H9 (cell line): ENCODE results near the gene OOSP4A. TPM values are rescaled to one million over a fixed set of nuclear protein-coding genes. Genes with fewer than 3 reads are reported as not detected.

ENCODE experiments used
- DNase-seq: peaks from one replicate; pipeline ENCODE4 v3.0.0-alpha.2; 2017
- H2AFZ ChIP-seq: one replicate; pipeline ENCODE4 v1.6.1; 2013; ENCODE audit warnings: mild to moderate bottlenecking, low read length, control low read depth, moderate library complexity
- H2AK5ac ChIP-seq: 2 replicates; pipeline ENCODE4 v1.6.1; 2013; ENCODE audit warnings: low read length, control low read depth, mixed read lengths; ENCODE audit not compliant: insufficient read length
- H2BK120ac ChIP-seq: one replicate; pipeline ENCODE4 v1.6.1; 2013; ENCODE audit warnings: low read depth, mild to moderate bottlenecking, low read length, control low read depth, inconsistent platforms; ENCODE audit not compliant: poor library complexity, severe bottlenecking
- H2BK12ac ChIP-seq: 2 replicates; pipeline ENCODE4 v1.6.1; 2013; ENCODE audit warnings: low read length, control low read depth, mixed read lengths, low read depth; ENCODE audit not compliant: insufficient read length
- H2BK15ac ChIP-seq: 2 replicates; pipeline ENCODE4 v1.6.1; 2013; ENCODE audit warnings: low read depth, low read length, control low read depth
- H2BK20ac ChIP-seq: one replicate; pipeline ENCODE4 v1.6.1; 2013; ENCODE audit warnings: low read depth, mild to moderate bottlenecking, low read length, control low read depth, inconsistent platforms; ENCODE audit not compliant: poor library complexity, severe bottlenecking
- H2BK5ac ChIP-seq: 2 replicates; pipeline ENCODE4 v1.6.1; 2013; ENCODE audit warnings: low read length, control low read depth, mixed read lengths; ENCODE audit not compliant: insufficient read length
- H3K14ac ChIP-seq: 2 replicates; pipeline ENCODE4 v1.6.1; 2013; ENCODE audit warnings: low read length, control low read depth; ENCODE audit not compliant: insufficient read depth
- H3K18ac ChIP-seq: 2 replicates; pipeline ENCODE4 v1.6.1; 2013; ENCODE audit warnings: low read depth, mild to moderate bottlenecking, mixed read lengths, low read length, control low read depth; ENCODE audit not compliant: insufficient read length
- H3K23ac ChIP-seq: 2 replicates; pipeline ENCODE4 v1.6.1; 2013; ENCODE audit warnings: low read length, control low read depth, mixed read lengths, low read depth; ENCODE audit not compliant: insufficient read length
- H3K23me2 ChIP-seq: 2 replicates; pipeline ENCODE4 v1.6.1; 2013; ENCODE audit warnings: low read depth, mild to moderate bottlenecking, mixed read lengths, low read length, control low read depth; ENCODE audit not compliant: insufficient read length, poor library complexity, severe bottlenecking
- H3K27ac ChIP-seq: 2 replicates; pipeline ENCODE4 v1.5.1; 2013; ENCODE audit warnings: low read length, control low read depth, mixed read lengths, low read depth; ENCODE audit not compliant: insufficient read length
- H3K27me3 ChIP-seq: 2 replicates; pipeline ENCODE4 v1.6.1; 2013; ENCODE audit warnings: low read length, control low read depth, inconsistent platforms; ENCODE audit not compliant: insufficient read depth
- H3K4ac ChIP-seq: 2 replicates; pipeline ENCODE4 v1.6.1; 2013; ENCODE audit warnings: low read depth, mild to moderate bottlenecking, control low read depth, inconsistent platforms, low read length, moderate library complexity
- H3K4me1 ChIP-seq: 2 replicates; pipeline ENCODE4 v1.6.1; 2013; ENCODE audit warnings: low read length, control low read depth, inconsistent platforms; ENCODE audit not compliant: insufficient read depth
- H3K4me2 ChIP-seq: 2 replicates; pipeline ENCODE4 v1.6.1; 2013; ENCODE audit warnings: low read length, control low read depth, mixed read lengths; ENCODE audit not compliant: insufficient read length, insufficient read depth
- H3K56ac ChIP-seq: 2 replicates; pipeline ENCODE4 v1.6.1; 2013; ENCODE audit warnings: low read depth, mild to moderate bottlenecking, mixed read lengths, low read length, control low read depth; ENCODE audit not compliant: insufficient read length
- H3K79me1 ChIP-seq: 2 replicates; pipeline ENCODE4 v1.6.1; 2013; ENCODE audit warnings: low read depth, mild to moderate bottlenecking, moderate library complexity, low read length, control low read depth, inconsistent platforms; ENCODE audit not compliant: insufficient read depth, poor library complexity, severe bottlenecking
- H3K79me2 ChIP-seq: 2 replicates; pipeline ENCODE4 v1.6.1; 2013; ENCODE audit warnings: low read length, control low read depth, inconsistent platforms; ENCODE audit not compliant: insufficient read depth
- H3K9ac ChIP-seq: 2 replicates; pipeline ENCODE4 v1.6.1; 2013; ENCODE audit warnings: low read length, control low read depth, mixed read lengths; ENCODE audit not compliant: insufficient read length; ENCODE audit errors: extremely low read depth
- H3K9me3 ChIP-seq: one replicate; pipeline ENCODE4 v1.6.1; 2013; ENCODE audit warnings: low read depth, low read length, inconsistent platforms; ENCODE audit not compliant: control insufficient read depth
- H3T11ph ChIP-seq: one replicate; pipeline ENCODE4 v1.6.1; 2013; ENCODE audit warnings: mild to moderate bottlenecking, low read length, control low read depth, inconsistent platforms
- H4K20me1 ChIP-seq: one replicate; pipeline ENCODE4 v1.6.1; 2013; ENCODE audit not compliant: control insufficient read depth, insufficient read length, insufficient read depth
- H4K5ac ChIP-seq: 2 replicates; pipeline ENCODE4 v1.6.1; 2013; ENCODE audit warnings: low read depth, mild to moderate bottlenecking, mixed read lengths, low read length, control low read depth; ENCODE audit not compliant: insufficient read length
- H4K8ac ChIP-seq: replicated peaks from 2 replicates; pipeline ENCODE4 v1.6.1; 2013; ENCODE audit warnings: low read length, control low read depth, mixed read lengths, low read depth; ENCODE audit not compliant: insufficient read length
- H4K91ac ChIP-seq: 2 replicates; pipeline ENCODE4 v1.6.1; 2013; ENCODE audit warnings: low read depth, mild to moderate bottlenecking, moderate library complexity, mixed read lengths, low read length, control low read depth; ENCODE audit not compliant: insufficient read length
- H3K27ac Mint-ChIP-seq, 3 experiments: 2 replicates in 2 of 3; 3 replicates in 1 of 3; pipeline ENCODE4 v1.8.0; 2020 to 2021; ENCODE audit warnings: mixed read lengths in 3 of 3, mild to moderate bottlenecking in 1 of 3, moderate library complexity in 1 of 3
- H3K27me3 Mint-ChIP-seq: 2 replicates; pipeline ENCODE4 v1.8.0; 2021; ENCODE audit warnings: low read depth, mild to moderate bottlenecking, moderate library complexity, mixed read lengths
- H3K36me3 Mint-ChIP-seq, 3 experiments: 2 replicates in 2 of 3; 3 replicates in 1 of 3; pipeline ENCODE4 v1.8.0; 2020 to 2021; ENCODE audit warnings: low read depth in 3 of 3, mixed read lengths in 3 of 3; ENCODE audit not compliant: insufficient read depth in 1 of 3
- H3K4me1 Mint-ChIP-seq, 2 experiments: 2 replicates each; pipeline ENCODE4 v1.8.0; 2020; ENCODE audit warnings: mixed read lengths in 2 of 2
- H3K4me3 Mint-ChIP-seq, 2 experiments: 2 replicates in 1 of 2; 3 replicates in 1 of 2; pipeline ENCODE4 v1.8.0; 2020 to 2021; ENCODE audit warnings: mild to moderate bottlenecking in 2 of 2, mixed read lengths in 2 of 2, moderate library complexity in 1 of 2
- H3K9me3 Mint-ChIP-seq, 2 experiments: 2 replicates in 1 of 2; 3 replicates in 1 of 2; pipeline ENCODE4 v1.8.0; 2020; ENCODE audit warnings: mild to moderate bottlenecking in 2 of 2, mixed read lengths in 2 of 2, moderate library complexity in 1 of 2
- CTCF ChIP-seq: fragments of 200-600 bp; sonication (generic); conservative IDR thresholded peaks from 3 replicates; pipeline ENCODE4 v1.8.0; 2021; ENCODE audit warnings: antibody characterized with exemption, mild to moderate bottlenecking
- WGBS: extraction: QIAGEN DNeasy Blood & Tissue Kit; methylation state at CpG from one replicate; pipeline ENCODE4 v1.1.7; 2013; ENCODE audit warnings: missing lambda C conversion rate, low lambda C conversion rate, mixed read lengths; ENCODE audit not compliant: insufficient read length; ENCODE audit errors: extremely low coverage; 5-methylcytosine and 5-hydroxymethylcytosine counted together
- total RNA-seq: library from RNA; stranded (reverse); gene quantifications from 2 replicates; pipeline ENCODE4 v1.2.1, GENCODE V29; 2021

Gene OOSP4A
- total RNA-seq, 1 experiment from 2014 or later: not detected

GRCh38 chr11:59965424-59965823 lies 1.6 kb downstream of the OOSP4A start:
- Histone ChIP-seq H3K9me3 (no peaks in the 10 kb centered on the region), H2BK20ac (no peak overlapping the region), H4K20me1 (no peaks in the 10 kb centered on the region), H2AFZ (no peak overlapping the region), H3K23me2 (no peaks in the 10 kb centered on the region), H3K4me1 (peaks cover 4% of the 10 kb centered on the region; the same call in 1 of the 2 replicates), H4K8ac (no peak overlapping the region), H3K23ac (no peak overlapping the region), H3K14ac (no peak overlapping the region), H3K56ac (no peak overlapping the region), H4K5ac (no peak overlapping the region), H4K91ac (no peak overlapping the region), H2AK5ac (no peak overlapping the region), H3K4ac (no peak overlapping the region), H3K18ac (no peak overlapping the region), H2BK120ac (no peak overlapping the region), H2BK15ac (no peak overlapping the region), H3K27me3 (no peaks in the 10 kb centered on the region), H3K27ac (no peak overlapping the region), H3K9ac (no peak overlapping the region), H2BK5ac (no peak overlapping the region), H2BK12ac (no peak overlapping the region), H3K79me1 (no peaks in the 10 kb centered on the region), H3K79me2 (no peaks in the 10 kb centered on the region), H3T11ph (no peak overlapping the region), H3K4me2 (no peak overlapping the region)
- DNase-seq: no peak
- Mint-ChIP-seq H3K4me1 (peaks cover 12 to 15% of the 10 kb centered on the region in 2 experiments), H3K27ac (no peak overlapping the region; a peak in 1 of 7 replicates), H3K27me3 (no peaks in the 10 kb centered on the region), H3K36me3 (no peaks in the 10 kb centered on the region), H3K4me3 (no peak overlapping the region), H3K9me3 (no peaks in the 10 kb centered on the region)
- TF ChIP-seq CTCF: no peak
- no CpG with 5 or more reads among the region's 7 CpGs for WGBS
